Measurements from ENCODE around the gene SFSWAP. TPM values are rescaled to one million over a fixed set of nuclear protein-coding genes. Genes with fewer than 3 reads are reported as not detected.

SFSWAP gene
- total and polyA plus RNA-seq, 5 donors from 2014 or later: 14.6 to 105 (median 18.3) TPM

- no peak overlapping the region for H3K4me3 Mint-ChIP-seq
- no peaks in the 10 kb centered on the region for H3K27me3 Mint-ChIP-seq
- Histone ChIP-seq H3K27ac (ENCODE audit: insufficient read depth, low read length, poor library complexity, severe bottlenecking) (no peak overlapping the region), H3K4me3 (ENCODE audit: low read depth, low read length) (no peak overlapping the region), H3K36me3 (ENCODE audit: control insufficient read depth, insufficient read depth, low read length) (peaks cover 84% of the 10 kb centered on the region), H3K27me3 (ENCODE audit: control insufficient read depth, insufficient read depth, low read length) (no peaks in the 10 kb centered on the region), H3K4me1 (ENCODE audit: control insufficient read depth, insufficient read depth, low read length, poor library complexity, severe bottlenecking) (no peaks in the 10 kb centered on the region), H3K9me3 (ENCODE audit: control insufficient read depth in 2 of 2, low read length in 2 of 2) (no peaks in the 10 kb centered on the region)
- H3K9me3 Mint-ChIP-seq: no peaks in the 10 kb centered on the region
- DNase-seq (no peak), ATAC-seq (ENCODE audit: low read depth in 2 of 2) (no peak)
- H3K4me1 Mint-ChIP-seq: peaks cover 0 to 6% (median 4%) of the 10 kb centered on the region in 4 donors
- H3K36me3 Mint-ChIP-seq: peaks cover 60% of the 10 kb centered on the region
- no peak overlapping the region for H3K27ac Mint-ChIP-seq
These were observed 41.6 kb downstream of the SFSWAP start for GRCh38 chr12:131752451-131752850.

- peaks cover 62% of the 10 kb centered on the region for H3K36me3 Mint-ChIP-seq
- H3K4me3 Mint-ChIP-seq: no peak overlapping the region
- peaks cover 0 to 6% (median 4%) of the 10 kb centered on the region in 4 donors for H3K4me1 Mint-ChIP-seq
- H3K4me1 ChIP-seq (ENCODE audit: control insufficient read depth, insufficient read depth, low read length, poor library complexity, severe bottlenecking): no peaks in the 10 kb centered on the region
- ATAC-seq (ENCODE audit: low read depth in 2 of 2) (no peak), DNase-seq (no peak)
- H3K27ac Mint-ChIP-seq: no peak overlapping the region
- no peaks in the 10 kb centered on the region for H3K27me3 Mint-ChIP-seq
- no peaks in the 10 kb centered on the region for H3K9me3 Mint-ChIP-seq
- H3K27me3 ChIP-seq (ENCODE audit: control insufficient read depth, insufficient read depth, low read length): no peaks in the 10 kb centered on the region
- no peaks in the 10 kb centered on the region for H3K9me3 ChIP-seq (ENCODE audit: control insufficient read depth in 2 of 2, low read length in 2 of 2)
- no peak overlapping the region for H3K27ac ChIP-seq (ENCODE audit: insufficient read depth, low read length, poor library complexity, severe bottlenecking)
- peaks cover 85% of the 10 kb centered on the region for H3K36me3 ChIP-seq (ENCODE audit: control insufficient read depth, insufficient read depth, low read length)
- H3K4me3 ChIP-seq (ENCODE audit: low read depth, low read length): no peak overlapping the region
These were observed 42.1 kb downstream of the SFSWAP start for GRCh38 chr12:131753005-131753404.

- DNase-seq: no peak
- H3K4me3 Mint-ChIP-seq: no peak overlapping the region
- Histone ChIP-seq H3K27ac (ENCODE audit: insufficient read depth, low read length, poor library complexity, severe bottlenecking) (no peak overlapping the region), H3K4me1 (ENCODE audit: control insufficient read depth, insufficient read depth, low read length, poor library complexity, severe bottlenecking) (no peaks in the 10 kb centered on the region), H3K36me3 (ENCODE audit: control insufficient read depth, insufficient read depth, low read length) (peaks cover 86% of the 10 kb centered on the region), H3K9me3 (ENCODE audit: control insufficient read depth in 2 of 2, low read length in 2 of 2) (no peaks in the 10 kb centered on the region), H3K27me3 (ENCODE audit: control insufficient read depth, insufficient read depth, low read length) (no peaks in the 10 kb centered on the region), H3K4me3 (ENCODE audit: low read depth, low read length) (no peak overlapping the region)
- no peaks in the 10 kb centered on the region for H3K27me3 Mint-ChIP-seq
- H3K4me1 Mint-ChIP-seq: peaks cover 0 to 6% (median 4%) of the 10 kb centered on the region in 4 donors
- H3K36me3 Mint-ChIP-seq: peaks cover 62% of the 10 kb centered on the region
- H3K9me3 Mint-ChIP-seq: no peaks in the 10 kb centered on the region
- no peak for ATAC-seq (ENCODE audit: low read depth in 2 of 2)
- H3K27ac Mint-ChIP-seq: no peak overlapping the region
These were observed 42.9 kb downstream of the SFSWAP start for GRCh38 chr12:131753757-131754156.

GRCh38 chr12:131754184-131754583 lies 43.3 kb downstream of the SFSWAP start:
- H3K36me3 ChIP-seq (ENCODE audit: control insufficient read depth, insufficient read depth, low read length): peaks cover 86% of the 10 kb centered on the region
- H3K27ac Mint-ChIP-seq: no peak overlapping the region

GRCh38 chr12:131755305-131756113 lies 44.6 kb downstream of the SFSWAP start:
- Histone ChIP-seq H3K4me1 (ENCODE audit: control insufficient read depth, insufficient read depth, low read length, poor library complexity, severe bottlenecking) (no peaks in the 10 kb centered on the region), H3K9me3 (ENCODE audit: control insufficient read depth in 2 of 2, low read length in 2 of 2) (no peaks in the 10 kb centered on the region), H3K27me3 (ENCODE audit: control insufficient read depth, insufficient read depth, low read length) (no peaks in the 10 kb centered on the region), H3K27ac (ENCODE audit: insufficient read depth, low read length, poor library complexity, severe bottlenecking) (no peak overlapping the region), H3K4me3 (ENCODE audit: low read depth, low read length) (no peak overlapping the region), H3K36me3 (ENCODE audit: control insufficient read depth, insufficient read depth, low read length) (peaks cover 90% of the 10 kb centered on the region)
- Mint-ChIP-seq H3K9me3 (no peaks in the 10 kb centered on the region), H3K27ac (no peak overlapping the region), H3K27me3 (no peaks in the 10 kb centered on the region), H3K4me3 (no peak overlapping the region), H3K4me1 (peaks cover 0 to 6% (median 4%) of the 10 kb centered on the region in 4 donors), H3K36me3 (peaks cover 62% of the 10 kb centered on the region)
- DNase-seq (peak in 2 of 3 donors; percentile 35 to 77), ATAC-seq (ENCODE audit: low read depth in 2 of 2) (peak in 1 of 2 donors; percentile 55)

More at GRCh38 chr12:131754184-131754583, 43.3 kb downstream of the SFSWAP start:
- DNase-seq (no peak), ATAC-seq (ENCODE audit: low read depth in 2 of 2) (no peak)
- no peak overlapping the region for H3K27ac ChIP-seq (ENCODE audit: insufficient read depth, low read length, poor library complexity, severe bottlenecking)
- no peaks in the 10 kb centered on the region for H3K9me3 Mint-ChIP-seq
- H3K4me3 ChIP-seq (ENCODE audit: low read depth, low read length): no peak overlapping the region
- H3K27me3 ChIP-seq (ENCODE audit: control insufficient read depth, insufficient read depth, low read length): no peaks in the 10 kb centered on the region
- H3K4me1 ChIP-seq (ENCODE audit: control insufficient read depth, insufficient read depth, low read length, poor library complexity, severe bottlenecking): no peaks in the 10 kb centered on the region
- H3K27me3 Mint-ChIP-seq: no peaks in the 10 kb centered on the region
- H3K36me3 Mint-ChIP-seq: peaks cover 62% of the 10 kb centered on the region
- no peaks in the 10 kb centered on the region for H3K9me3 ChIP-seq (ENCODE audit: control insufficient read depth in 2 of 2, low read length in 2 of 2)
- no peak overlapping the region for H3K4me3 Mint-ChIP-seq
- H3K4me1 Mint-ChIP-seq: peaks cover 0 to 6% (median 4%) of the 10 kb centered on the region in 4 donors

- DNase-seq (no peak), ATAC-seq (ENCODE audit: low read depth in 2 of 2) (no peak)
- Histone ChIP-seq H3K4me3 (ENCODE audit: low read depth, low read length) (no peak overlapping the region), H3K27ac (ENCODE audit: insufficient read depth, low read length, poor library complexity, severe bottlenecking) (no peak overlapping the region), H3K4me1 (ENCODE audit: control insufficient read depth, insufficient read depth, low read length, poor library complexity, severe bottlenecking) (no peaks in the 10 kb centered on the region), H3K27me3 (ENCODE audit: control insufficient read depth, insufficient read depth, low read length) (no peaks in the 10 kb centered on the region), H3K36me3 (ENCODE audit: control insufficient read depth, insufficient read depth, low read length) (peaks cover 90% of the 10 kb centered on the region), H3K9me3 (ENCODE audit: control insufficient read depth in 2 of 2, low read length in 2 of 2) (no peaks in the 10 kb centered on the region)
- H3K27me3 Mint-ChIP-seq: no peaks in the 10 kb centered on the region
- no peaks in the 10 kb centered on the region for H3K9me3 Mint-ChIP-seq
- H3K4me1 Mint-ChIP-seq: peaks cover 0 to 8% (median 5%) of the 10 kb centered on the region in 4 donors
- H3K27ac Mint-ChIP-seq: no peak overlapping the region
- H3K36me3 Mint-ChIP-seq: peaks cover 60% of the 10 kb centered on the region
- no peak overlapping the region for H3K4me3 Mint-ChIP-seq
These were observed 45.6 kb downstream of the SFSWAP start for GRCh38 chr12:131756441-131756840.

GRCh38 chr12:131757111-131757510 lies 46.2 kb downstream of the SFSWAP start:
- H3K27ac ChIP-seq (ENCODE audit: insufficient read depth, low read length, poor library complexity, severe bottlenecking): no peak overlapping the region
- peak overlapping the region in 1 of 3 donors; percentile 17 for H3K27ac Mint-ChIP-seq
- ATAC-seq (ENCODE audit: low read depth in 2 of 2): no peak
- no peaks in the 10 kb centered on the region for H3K27me3 Mint-ChIP-seq
- no peaks in the 10 kb centered on the region for H3K9me3 ChIP-seq (ENCODE audit: control insufficient read depth in 2 of 2, low read length in 2 of 2)
- no peaks in the 10 kb centered on the region for H3K9me3 Mint-ChIP-seq
- no peak overlapping the region for H3K4me3 Mint-ChIP-seq
- H3K27me3 ChIP-seq (ENCODE audit: control insufficient read depth, insufficient read depth, low read length): no peaks in the 10 kb centered on the region
- H3K4me1 ChIP-seq (ENCODE audit: control insufficient read depth, insufficient read depth, low read length, poor library complexity, severe bottlenecking): no peaks in the 10 kb centered on the region
- DNase-seq: no peak
- H3K4me1 Mint-ChIP-seq: peaks cover 0 to 6% (median 5%) of the 10 kb centered on the region in 4 donors
- no peak overlapping the region for H3K4me3 ChIP-seq (ENCODE audit: low read depth, low read length)
- peaks cover 61% of the 10 kb centered on the region for H3K36me3 Mint-ChIP-seq
- peaks cover 89% of the 10 kb centered on the region for H3K36me3 ChIP-seq (ENCODE audit: control insufficient read depth, insufficient read depth, low read length)

All from CD4-positive, CD25-positive, alpha-beta regulatory T cell (primary cell).